ENCODE data around the gene CNST.
"Not testable (repeated sequence)": the region's sequence is repeated elsewhere in the genome, so short reads cannot be mapped to it uniquely, and the experiment has no call there.

Gene CNST

GRCh38 chr1:246552110-246552509 is 14.1 kb upstream of the CNST start:
- no peak for FAIRE-seq
- DNase-seq (ENCODE audit: insufficient read length, low spot score): no peak

GRCh38 chr1:246554201-246554600 is 12.1 kb upstream of the CNST start:
- DNase-seq (ENCODE audit: insufficient read length, low spot score): no peak
- FAIRE-seq: no peak

DNA sequence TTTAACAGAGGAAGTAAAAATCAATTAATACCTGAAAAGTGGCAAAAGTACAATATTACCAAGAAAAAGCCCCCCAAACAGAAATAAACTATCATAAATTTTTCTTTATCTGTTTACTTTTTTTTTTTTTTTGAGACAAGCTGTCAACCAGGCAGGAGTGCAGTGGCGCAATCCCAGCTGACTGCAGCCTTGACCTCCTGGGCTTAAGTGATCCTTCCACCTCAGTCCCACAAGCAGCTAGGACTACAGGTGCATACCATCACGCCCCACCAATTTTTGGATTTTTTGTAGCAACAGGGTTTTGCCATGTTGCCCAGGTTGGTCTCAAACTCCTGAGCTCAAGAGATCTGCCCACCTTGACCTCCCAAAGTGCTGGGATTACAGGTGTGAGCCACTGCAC is 8.2 kb upstream of the CNST start:
- FAIRE-seq (no peak), DNase-seq (ENCODE audit: insufficient read length, low spot score) (no peak)

- FAIRE-seq (no peak), DNase-seq (ENCODE audit: insufficient read length, low spot score) (no peak)
These were observed 6.9 kb upstream of the CNST start for GRCh38 chr1:246559310-246559709.

- FAIRE-seq: not testable (repeated sequence)
These were observed 5.4 kb upstream of the CNST start for GRCh38 chr1:246560833-246561232.

GRCh38 chr1:246564839-246565750 is 1.2 kb upstream of the CNST start:
- no peak for DNase-seq (ENCODE audit: insufficient read length, low spot score)

More at GRCh38 chr1:246560833-246561232, 5.4 kb upstream of the CNST start:
- not testable (repeated sequence) for DNase-seq (ENCODE audit: insufficient read length, low spot score)

DNA sequence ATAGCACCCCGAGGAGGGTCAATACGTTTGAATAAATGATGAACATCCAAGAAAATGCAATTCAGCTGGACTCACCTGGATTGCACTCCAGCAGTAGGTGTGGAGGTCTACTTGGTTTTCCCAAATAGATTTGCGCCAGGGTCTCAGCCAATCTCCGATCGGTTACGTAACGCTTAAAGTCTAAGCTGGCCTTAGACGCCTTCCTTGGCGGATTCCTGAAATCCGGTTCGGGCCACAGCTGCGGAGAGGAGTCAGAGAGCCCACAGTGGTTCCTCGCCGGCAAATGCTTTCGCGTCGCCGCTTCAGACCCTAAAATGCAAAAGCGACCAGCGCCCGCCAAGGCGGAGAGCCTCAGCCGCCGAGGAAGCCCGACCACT is 517 bp upstream of the CNST start:
- no peak for FAIRE-seq
- no peak for DNase-seq (ENCODE audit: insufficient read length, low spot score)

More at GRCh38 chr1:246564839-246565750, 1.2 kb upstream of the CNST start:
- FAIRE-seq: no peak

DNA sequence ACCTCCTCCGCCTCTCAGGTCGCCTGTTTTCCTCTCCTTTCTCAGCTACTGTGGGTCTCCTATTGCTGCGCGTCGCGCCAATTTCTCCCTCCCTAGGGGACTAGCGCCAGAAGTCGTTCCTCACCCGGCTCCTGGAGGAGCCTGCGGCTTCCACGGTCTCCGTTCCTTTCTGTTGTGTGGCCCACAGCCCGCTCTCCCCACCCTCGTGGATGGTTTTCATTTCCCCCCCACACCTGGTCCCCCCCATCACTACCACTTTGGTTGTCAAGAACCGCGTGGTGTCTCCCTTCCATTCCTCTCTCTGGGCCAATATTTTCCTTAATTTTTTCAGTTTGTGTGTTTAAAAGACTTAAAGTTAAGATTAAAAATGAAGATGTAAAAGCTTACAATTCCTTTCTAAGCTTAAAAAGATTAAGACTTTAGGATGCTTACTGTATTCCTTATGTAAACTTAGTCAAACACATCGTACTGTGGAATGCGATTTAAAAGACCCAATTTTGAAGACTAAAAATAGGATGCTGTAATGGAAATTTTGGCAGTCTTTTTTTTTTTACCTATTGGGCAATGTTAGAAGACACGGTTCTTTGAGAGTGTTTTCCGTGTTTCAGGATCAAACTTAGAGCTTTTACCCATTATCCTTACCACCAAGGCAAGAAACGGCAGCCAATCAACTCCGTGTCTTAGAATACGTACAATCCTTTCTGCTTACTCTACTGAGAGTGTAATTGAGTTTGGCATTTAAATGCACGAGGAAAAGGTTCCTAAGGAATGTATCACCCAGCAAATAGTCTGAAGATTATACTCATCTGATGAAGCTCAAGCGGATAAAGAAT is 773 bp downstream of the CNST start:
- FAIRE-seq (peak; percentile 73), DNase-seq (ENCODE audit: insufficient read length, low spot score) (no peak)

GRCh38 chr1:246567646-246568235 is 1.5 kb downstream of the CNST start:
- FAIRE-seq (no peak), DNase-seq (ENCODE audit: insufficient read length, low spot score) (no peak)

GRCh38 chr1:246569248-246570238 is 3.3 kb downstream of the CNST start:
- DNase-seq (ENCODE audit: insufficient read length, low spot score) (no peak), FAIRE-seq (peak; percentile 73)

DNA sequence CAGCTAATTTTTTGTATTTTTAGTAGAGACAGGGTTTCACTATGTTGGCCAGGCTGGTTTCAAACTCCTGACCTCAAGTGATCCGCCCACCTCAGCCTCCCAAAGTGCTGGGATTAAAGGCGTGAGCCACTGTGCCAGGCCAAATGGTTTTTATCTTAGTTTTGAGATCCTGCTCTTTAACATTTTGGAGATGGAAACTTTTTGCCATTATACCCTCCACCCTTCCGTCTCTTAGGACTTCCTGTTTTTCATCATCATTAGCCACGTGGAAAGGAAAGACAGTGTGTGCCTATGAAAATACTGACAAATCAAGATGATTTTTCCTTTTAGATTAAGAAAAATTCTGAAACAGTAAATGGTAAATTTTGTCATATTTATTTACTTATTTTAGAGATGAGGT is 5.1 kb downstream of the CNST start:
- DNase-seq (ENCODE audit: insufficient read length, low spot score): not testable (repeated sequence)
- FAIRE-seq: peak; percentile 48

- FAIRE-seq (no peak), DNase-seq (ENCODE audit: insufficient read length, low spot score) (no peak)
These were observed 5.7 kb downstream of the CNST start for GRCh38 chr1:246571953-246572352.

DNA sequence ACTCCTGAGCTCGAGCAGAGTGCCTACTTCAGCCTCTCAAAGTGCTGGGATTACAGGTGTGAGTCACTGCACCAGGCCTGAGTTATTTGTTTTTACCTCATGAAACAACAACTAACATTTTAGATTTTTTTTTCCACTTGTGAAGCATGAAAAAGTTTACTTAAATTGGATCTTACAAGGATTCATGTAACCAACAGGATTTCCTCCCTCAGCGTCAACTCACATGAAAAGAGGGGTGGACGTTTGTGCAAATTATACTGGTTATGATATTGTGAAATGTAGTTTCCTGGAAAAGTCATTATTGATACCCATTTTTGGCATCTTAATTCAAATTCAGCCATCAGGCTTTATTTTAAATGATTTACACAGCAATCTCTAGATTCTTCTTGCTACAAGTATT is 6.5 kb downstream of the CNST start:
- FAIRE-seq: peak; percentile 71
- no peak for DNase-seq (ENCODE audit: insufficient read length, low spot score)

GRCh38 chr1:246573491-246573890 is 7.2 kb downstream of the CNST start:
- no peak for DNase-seq (ENCODE audit: insufficient read length, low spot score)
- FAIRE-seq: peak; percentile 18

DNA sequence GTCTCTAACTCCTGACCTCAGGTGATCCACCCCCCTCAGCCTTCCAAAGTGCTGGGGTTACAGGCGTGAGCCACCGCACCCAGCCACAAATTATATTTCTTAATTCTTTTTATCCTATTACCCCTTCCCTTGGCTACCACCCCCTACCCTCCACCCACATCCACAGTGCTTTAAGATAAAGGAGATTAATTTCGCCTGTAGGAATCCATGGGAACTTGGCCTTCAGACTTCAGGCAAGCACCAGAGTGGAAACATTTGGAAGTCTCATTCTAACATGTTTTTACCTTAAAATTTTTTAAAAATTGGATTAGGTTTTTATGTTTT is 10.4 kb downstream of the CNST start:
- DNase-seq (ENCODE audit: insufficient read length, low spot score): no peak
- FAIRE-seq: peak; percentile 67

DNA sequence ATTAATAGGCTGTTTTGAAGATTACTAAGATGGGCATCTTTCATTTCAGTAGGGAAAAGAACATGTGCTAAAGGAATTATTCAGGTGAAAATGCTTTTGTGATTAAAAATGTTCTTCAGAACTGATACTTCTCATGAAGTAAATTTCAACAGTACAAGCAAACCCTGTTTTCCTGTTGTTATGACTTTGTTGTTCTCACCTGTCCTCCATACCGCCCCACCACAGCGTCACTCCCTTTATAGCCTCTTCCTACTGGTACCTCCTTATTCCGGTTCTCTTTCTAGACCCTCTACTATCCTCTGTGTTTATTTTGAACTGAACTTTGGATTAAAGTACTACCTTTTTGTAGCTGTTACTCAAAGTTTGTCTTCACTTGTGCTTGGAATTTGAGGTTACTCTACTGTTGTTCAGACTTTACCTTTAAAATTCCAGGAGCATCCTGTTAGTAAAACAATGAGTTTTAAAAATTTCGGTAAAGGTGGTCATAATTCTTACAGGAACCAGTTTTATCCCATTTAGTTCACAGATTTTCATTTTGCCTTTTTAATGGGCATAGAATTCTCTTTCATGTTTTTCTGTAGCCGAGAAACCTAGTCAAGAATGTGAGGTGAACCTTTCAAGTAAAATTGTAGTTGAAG is 10.9 kb downstream of the CNST start:
- DNase-seq (ENCODE audit: insufficient read length, low spot score): no peak
- no peak for FAIRE-seq

DNA sequence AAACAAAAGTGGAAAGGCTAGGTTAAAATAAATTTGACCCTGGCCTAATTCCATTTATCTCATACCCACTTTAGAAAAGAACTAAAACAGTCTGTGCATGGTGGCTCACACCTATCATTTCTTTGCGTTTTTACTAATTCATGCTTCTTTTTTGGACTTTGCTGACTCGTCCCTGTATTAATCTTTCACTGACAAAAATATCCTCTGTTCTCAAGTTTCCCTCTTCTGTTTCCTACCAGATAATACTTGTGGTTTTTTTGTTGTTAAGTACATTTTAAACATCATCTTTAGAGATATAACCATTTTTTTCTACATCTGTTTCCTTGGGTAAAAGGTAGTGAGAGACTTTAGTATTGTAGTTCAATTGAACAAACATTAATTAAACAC is 11.5 kb downstream of the CNST start:
- FAIRE-seq: peak; percentile 86
- no peak for DNase-seq (ENCODE audit: insufficient read length, low spot score)

DNA sequence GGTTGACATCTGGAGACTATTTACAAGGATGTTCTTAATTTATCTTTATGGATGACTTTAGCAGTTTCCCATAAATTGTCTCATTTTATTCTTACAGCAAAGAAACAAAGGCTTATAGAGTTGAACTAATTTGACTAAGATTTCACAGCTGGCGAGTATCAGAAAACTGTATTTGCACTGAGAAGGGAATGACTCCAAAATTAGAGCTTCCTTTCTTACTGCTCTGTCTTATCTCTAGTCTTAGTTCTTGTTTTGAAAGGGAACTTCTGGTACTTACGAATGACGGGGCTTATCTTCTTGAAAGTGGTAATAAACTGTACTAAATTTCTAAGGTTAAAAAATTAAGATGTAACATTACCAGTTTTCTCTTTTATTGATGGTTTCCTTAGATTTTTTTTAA is 13.6 kb downstream of the CNST start:
- DNase-seq (ENCODE audit: insufficient read length, low spot score) (no peak), FAIRE-seq (peak; percentile 70)

- no peak for DNase-seq (ENCODE audit: insufficient read length, low spot score)
- no peak for FAIRE-seq
These were observed 14.5 kb downstream of the CNST start for GRCh38 chr1:246580497-246581370.
